GM21515 (cell line): ENCODE results near the gene TMEM181.
"Not testable (repeated sequence)": the region's sequence is repeated elsewhere in the genome, so short reads cannot be mapped to it uniquely, and the experiment has no call there.

Source experiments
- ATAC-seq: cut with Tn5 transposase; IDR thresholded peaks from one replicate; pipeline ENCODE4 v1.9.1; 2021; ENCODE audit not compliant: unreplicated experiment

TMEM181 gene

DNA sequence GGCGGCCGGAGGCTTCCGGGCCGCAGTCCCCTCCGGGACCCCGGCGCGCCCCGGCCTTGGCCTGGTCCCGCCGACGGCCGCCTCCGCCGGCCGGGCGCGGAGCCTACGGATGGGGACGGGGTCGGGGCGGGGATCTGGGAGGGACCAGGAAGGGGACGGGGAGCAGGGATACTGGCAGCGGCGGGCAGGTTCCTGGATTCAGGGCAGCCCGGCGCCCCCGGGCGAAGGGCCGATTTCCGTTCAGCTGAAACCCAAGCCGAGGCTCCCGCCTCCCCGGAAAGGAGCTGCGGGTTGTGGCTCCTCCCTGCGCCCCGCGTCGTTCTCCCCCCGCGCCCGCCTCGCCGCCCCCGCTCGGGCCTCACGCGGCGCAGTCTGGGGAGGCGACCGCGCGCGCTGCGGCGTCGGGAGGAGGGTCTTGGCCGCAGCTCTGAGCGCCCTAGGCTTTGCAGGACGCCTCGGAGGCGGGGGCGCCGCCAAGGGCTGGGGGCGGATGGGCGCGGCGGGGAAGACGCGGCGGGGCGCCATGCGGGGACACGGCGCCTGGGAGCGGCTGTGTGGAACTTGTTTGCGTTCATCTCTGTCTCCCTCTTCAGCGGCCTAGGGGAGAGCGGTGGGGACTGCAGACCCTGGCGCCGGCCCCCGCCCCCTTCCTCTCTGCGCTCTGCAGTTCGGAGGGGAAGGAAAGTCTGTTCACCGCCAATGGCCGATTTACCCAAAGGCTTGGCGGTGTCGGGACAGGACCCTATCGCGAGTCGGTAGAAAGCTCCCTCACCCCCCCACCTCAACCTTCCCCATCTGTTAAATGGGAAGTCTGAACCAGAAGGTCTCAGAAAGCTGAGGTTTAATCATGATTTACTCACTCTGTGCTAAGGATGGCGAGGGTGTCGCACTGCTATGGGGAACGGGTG is 22.7 kb upstream of the TMEM181 start:
- ATAC-seq = no peak

DNA sequence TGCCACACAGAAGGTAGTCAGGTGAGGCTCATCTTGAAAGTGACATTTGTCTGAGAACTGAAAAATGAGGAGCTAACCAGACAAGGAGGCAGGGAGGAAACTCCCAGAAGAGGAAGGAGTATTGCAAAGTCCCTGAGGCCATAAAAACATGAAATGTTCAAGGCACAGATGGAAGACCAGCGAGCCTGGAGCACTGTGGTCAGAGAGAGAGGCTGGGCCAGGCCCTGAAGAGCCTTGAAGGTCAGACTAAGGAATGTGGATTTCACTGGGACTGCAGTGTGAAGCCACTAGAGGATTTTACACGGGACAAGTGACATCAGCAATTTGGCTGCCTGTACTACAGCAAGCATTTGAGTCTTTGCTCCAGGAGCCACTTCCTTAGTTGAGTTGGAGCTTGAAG is 21.1 kb upstream of the TMEM181 start:
- no peak for ATAC-seq

DNA sequence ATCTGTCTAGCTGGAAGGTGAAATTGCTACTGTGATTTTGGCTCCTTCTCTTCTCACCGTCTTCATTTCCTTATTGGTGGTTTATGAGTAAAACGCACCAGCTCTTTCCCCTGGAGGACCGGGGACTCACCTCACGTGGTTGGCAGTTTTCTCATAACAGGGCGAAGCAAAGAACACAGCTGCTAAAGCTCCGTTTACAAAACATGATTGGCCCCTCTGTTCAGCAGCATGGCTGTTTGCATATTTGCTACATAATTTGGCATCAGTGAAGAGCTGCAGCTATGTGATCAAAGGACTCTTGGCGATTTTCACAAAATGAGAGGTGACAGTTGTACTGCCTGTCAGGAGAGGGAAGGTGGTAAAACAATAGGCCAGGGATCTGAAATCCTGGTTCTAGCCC is 20.5 kb upstream of the TMEM181 start:
- no peak for ATAC-seq

DNA sequence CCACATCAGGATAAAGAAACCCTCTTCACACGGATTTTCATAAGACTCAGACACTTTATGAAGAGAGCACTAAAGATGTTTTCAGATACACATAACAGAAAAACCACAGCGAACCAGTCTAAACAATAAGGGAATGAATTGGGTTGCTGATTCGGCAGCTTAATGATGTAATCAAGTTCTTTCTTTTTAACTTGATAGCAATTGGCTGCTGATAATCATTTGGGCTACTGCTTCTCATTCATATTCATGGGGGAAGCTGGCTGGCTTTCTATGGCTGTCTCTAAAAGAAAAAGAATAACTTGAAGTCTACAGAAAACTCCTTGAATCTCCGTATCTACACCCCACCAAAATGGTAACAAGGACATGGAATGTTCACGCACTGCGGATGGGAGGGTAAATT is 20.0 kb upstream of the TMEM181 start:
- no peak for ATAC-seq

DNA sequence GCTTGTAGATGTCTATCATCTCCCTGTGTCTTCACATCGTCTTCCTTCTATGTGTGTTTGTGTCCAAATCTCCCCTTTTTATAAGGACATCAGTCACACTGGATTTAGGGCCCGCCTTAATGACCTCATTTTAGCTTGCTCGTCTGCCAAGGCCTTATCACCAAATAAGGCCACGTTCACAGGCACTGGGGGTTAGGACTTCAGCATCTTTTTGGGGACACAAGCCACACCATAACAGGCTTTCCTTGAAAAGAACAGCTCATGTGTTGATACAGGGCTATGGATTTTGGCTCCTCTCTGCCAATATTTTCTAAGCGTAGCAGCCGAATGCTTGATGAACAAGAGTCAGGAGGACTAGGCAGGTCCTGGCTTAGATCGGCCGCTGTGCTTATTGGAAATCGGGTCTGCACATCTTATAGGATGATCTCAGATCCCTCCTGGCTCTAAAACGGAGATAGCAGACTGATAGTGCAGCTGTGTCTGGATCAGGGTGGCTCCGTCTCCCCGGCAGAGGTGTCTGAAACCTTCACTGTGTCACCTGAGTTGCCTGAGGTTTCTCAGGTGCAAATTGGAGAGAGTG is 16.2 kb upstream of the TMEM181 start:
- ATAC-seq = no peak

DNA sequence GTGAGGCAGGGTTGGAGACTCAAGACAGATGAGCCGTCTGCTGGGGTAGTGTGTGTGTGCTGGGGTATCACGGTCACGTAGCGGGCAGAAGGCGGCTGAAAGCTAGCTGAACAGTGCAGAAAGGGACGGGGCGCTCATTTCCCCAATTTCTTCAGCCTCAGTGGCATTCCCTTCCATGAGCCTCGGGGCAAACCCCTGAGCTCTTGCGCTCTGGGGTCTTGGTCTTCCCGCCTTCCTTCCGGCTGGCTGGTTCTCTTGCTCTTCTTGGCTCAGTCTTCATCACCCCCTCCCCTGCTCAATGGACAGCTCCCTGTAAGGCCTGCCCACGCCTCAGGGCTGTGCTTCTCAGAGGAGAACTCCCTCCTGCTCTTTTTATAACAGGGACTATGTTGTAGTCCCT is 15.5 kb upstream of the TMEM181 start:
- ATAC-seq = no peak

DNA sequence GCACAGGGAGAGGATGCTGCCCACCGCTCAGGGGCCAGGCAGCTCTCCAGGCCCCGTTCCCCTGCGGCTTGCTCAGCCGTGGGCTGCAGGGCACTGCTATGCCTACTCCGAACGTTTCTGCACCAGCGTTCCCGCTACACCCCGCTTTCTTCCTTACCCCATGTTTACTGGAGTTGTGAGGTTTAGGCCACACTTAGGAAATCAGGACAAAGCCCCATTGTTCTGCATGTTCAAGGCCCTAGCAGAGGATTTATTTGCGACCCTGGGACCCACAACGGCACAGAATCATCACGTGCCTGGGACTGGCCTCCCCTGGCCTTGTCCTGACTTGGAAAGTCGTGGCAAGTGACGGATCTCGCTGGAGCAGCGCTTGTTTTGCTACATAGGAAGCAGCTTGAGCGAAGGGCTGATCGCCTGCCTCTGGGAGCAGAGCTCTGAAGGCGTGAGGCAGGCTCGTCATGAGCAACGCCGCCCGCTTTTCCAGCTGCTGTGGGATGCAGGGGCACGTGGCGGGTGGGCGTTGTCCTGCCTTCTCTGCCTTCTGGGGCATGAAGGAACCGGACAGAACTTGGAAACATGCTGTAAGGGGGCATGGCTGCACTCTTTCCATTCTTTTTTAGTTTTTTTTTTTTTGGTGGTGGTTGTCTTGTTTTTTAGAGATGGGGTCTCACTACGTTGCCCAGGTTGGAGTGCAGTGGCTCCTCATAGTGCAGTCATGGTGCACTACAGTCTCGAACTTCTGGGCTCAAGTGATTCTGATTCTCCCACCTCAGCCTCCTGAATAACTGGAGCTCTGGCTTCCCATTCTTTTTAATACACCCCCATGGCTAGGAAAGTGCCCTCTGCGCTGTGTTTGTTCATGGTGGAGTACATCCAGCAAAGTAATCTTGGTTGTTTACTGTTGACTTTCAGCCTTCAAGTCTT is 14.6 kb upstream of the TMEM181 start:
- ATAC-seq = no peak

DNA sequence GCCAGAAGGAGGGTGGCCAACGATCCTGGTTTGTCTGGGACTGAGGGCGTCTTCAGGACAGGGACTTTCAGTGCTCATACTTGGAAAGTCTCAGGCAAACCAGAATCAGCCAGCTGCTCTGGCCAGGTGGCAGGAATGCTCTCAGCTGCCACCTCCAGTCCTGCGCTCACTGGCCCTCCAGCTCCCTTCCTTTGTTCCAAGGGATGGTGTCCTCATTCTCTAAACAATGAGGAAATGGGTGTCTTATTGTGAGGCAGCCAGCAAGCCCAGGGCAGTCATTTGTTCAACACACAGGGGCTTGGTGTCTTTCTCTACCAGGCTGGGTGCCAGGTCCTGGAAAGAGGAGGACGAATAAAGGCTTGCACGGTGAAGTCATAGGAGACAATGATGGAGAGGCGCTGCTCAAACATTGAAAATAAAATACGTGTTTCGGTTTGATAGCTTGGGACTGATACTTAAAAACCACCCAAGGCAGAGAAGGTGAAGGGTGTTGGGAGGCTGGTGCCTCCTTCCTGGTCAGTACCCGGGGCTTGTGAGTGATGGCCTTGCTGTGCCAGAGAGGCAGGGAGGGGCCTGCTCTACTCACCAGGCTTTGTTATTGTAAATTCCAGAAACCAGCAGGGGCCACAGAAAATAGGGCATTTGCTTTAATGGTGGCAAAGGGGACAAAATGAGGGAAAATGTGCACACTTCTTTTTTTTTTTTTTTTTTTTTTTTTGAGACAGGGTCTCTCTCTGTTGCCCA is 11.3 kb upstream of the TMEM181 start:
- ATAC-seq = no peak

DNA sequence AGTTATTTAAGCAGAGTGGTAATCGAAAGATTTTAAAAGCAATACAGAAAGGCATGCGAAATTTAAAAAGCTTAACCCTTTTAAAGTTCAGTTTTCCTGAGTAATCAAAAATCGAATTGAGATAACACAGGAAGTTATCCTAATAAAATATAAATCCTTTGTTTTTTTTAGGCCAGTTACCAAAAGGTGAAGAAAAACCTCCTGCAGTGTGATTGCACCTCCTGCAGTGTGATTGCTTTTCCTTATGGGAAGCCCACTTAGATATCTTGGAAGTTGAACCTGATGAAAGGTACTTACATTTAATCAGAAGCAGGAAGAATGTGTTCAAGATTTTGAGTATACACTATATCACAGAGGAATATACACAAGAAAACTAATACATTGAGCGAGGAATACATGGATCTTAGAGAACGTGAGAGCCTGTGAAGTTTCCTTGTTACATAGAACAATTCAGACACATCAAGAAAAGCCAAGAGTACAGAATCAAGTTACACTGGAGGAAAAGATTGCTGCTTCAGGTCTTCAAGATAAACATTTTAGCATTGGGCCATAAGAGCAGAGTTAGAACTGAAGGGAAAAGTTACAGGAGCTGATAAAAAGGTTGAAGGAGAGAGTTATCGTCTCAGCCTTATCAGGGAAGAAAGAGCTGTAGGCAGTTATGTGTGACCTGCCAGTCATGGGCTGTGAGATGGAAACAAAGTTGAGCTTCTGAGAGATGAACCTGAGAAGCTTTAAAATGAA is 7.7 kb upstream of the TMEM181 start:
- ATAC-seq = no peak

DNA sequence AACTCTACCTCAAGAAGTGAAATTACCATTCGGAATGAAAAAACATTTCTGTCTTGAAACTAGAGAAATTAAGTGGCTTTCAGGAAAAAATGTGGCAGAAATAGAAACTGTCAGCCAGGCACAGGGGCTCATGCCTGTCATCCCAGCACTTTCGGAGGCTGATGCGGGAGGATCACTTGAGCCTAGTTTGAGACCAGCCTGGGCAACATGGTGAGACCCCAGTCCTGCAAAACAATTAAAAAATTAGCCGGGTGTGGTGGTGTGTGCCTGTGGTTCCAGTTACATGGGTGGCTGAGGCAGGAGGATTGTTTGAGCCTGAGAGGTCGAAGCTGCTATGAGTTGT is 7.1 kb upstream of the TMEM181 start:
- no peak for ATAC-seq

DNA sequence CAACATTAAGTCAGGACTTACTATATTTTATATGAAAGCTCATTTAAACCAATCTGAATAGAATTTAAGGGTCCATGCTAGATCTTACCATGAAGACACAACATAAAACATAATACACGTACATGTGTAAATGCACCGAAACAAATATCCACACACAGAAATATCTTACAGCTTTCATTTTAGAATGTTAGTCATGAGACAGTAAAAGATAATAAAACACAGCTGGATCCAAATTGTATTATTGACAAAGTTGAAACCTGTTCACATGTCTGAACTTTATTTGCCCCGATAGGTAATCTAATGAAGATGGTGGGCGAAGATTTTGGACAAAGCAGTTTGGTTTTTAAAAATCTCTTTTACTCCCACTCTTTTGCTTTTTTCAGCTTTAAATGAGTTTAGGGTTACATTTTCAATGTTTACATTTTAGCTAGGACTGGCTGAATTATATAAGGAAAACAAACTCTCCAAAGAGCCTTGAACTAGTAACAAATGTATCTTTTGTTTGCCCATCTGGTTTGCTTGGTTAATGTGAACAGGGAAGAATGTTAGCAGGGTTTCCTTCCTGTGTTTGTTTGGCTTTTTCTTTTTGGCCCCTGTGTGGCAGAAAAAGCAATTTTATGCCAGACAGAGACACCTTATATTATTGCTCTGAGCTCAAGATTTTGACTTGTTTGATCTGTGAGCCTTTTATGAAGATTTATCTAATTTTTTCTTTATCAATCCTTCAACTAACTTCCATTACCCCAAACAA is 5.1 kb upstream of the TMEM181 start:
- no peak for ATAC-seq

DNA sequence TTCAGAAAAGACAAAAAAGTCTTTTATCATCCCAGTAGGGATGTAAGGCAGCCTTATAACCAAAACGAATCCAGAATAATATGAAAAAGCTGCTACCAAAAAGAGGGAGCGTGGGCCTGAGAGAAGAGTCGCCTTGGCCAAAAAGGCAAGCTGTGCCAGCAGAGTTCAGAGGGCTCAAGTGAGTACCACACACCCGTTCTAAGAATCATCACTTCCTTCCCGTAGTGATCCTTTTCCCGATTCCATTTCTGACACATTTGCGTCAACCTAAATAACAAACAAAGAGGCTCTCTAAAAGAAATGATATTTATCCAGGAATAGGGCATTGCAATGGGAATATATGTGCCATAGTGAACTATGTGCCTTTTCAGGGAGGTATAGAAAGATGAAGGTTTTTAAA is 3.8 kb upstream of the TMEM181 start:
- no peak for ATAC-seq

DNA sequence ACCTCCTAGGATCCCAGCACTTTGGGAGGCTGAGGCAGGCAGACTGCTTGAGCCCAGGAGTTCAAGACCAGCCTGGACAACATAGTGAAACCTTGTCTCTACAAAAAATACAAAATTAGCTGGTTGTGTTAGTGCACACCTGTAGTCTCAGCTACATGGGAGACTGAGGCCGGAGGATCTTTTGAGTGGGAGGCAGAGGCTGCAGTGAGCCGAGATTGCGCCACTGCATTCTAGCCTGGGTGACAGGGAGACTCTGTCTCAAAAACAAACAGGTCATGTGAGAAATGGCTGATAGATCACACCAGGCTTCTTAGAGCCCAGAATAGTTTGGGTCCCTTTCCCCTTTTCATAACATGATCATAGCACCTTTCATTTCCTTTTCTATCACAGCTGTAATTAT is 2.8 kb upstream of the TMEM181 start:
- ATAC-seq = not testable (repeated sequence)

DNA sequence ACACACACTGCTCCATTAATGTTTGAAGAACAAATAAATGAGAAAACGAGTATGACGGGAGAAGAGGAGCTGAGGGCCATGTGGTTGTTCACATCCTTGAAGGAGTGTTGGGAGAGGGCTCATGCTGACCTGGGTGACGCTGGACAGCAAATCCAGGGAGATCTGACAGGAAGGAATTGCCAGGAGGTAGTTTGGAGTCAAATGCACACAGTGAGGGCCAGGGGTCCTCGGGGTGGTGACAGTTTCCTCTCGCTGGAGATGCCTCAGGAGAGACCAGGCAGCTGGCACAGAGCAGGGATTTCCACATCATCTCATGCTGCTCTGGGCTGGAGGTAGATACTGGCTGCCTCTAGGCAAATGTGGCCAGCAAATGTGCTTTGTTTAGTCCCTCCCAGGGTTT is 2.0 kb upstream of the TMEM181 start:
- no peak for ATAC-seq

DNA sequence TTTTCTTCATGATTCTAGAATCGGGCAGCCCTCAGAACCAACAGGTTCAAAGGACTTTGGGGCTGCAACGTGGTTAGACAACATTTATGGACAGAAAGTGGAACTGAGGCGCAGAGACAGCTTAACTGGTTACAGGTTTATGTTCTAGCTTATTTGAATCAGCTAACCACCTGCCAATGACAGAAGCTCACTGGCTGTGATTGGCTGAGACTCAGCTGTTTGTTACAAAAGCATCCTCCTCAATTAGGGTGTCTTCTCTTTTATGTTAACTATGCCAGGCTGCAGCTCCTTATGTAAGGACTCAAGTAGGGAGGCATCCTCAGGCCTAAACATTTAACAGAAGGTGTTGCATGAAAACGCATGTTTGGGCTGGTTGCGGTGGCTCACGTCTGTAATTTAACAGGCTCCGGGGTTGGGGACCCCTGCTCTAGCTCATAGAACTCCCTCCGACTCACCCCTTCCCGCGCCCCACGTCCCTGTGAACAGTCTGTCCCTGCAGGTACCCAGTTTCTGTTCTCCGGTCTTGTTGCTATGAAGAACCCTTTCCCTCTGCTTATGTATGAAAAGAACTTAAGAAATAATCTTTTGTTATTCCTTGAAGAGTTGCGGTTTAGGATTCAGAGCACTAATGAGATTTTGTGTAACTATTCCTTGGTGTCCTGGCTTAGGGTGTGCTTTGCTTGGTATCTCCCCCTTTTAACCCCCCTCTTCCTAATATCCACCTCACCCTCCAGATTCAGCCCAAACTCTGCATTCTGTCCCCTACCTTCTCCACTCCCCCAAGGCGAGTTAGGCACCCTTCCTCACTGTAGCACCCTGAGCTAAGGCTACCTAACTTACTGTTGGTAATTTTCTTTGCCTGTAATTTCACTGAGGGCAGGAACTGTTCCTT is 1.2 kb upstream of the TMEM181 start:
- ATAC-seq = no peak

DNA sequence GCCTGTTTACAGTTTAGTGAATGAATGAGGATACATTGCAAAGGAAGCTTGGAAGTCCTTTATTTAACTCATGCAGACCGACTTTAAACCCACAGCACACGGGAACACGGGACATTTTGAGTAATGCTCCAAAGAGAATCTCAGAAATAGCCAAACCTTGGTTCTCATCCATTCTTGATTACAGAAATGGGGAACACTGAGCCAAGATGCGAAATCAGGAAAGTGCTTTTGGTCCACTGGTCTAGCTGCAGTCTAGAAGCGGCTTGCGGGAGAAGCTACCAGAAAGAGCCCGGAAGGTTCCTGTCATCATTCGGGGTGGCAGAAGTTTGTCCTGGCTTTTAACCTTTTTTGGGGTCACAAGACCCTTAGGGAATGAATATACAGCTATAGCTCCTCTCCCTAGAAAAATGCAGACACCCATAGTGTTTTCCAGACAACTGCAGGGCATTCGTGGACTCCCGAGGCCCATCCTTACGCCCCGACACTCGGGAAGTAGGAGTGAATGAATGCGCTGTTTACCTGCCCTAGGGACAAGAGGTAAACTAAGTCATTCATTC is 475 bp upstream of the TMEM181 start:
- ATAC-seq = no peak

DNA sequence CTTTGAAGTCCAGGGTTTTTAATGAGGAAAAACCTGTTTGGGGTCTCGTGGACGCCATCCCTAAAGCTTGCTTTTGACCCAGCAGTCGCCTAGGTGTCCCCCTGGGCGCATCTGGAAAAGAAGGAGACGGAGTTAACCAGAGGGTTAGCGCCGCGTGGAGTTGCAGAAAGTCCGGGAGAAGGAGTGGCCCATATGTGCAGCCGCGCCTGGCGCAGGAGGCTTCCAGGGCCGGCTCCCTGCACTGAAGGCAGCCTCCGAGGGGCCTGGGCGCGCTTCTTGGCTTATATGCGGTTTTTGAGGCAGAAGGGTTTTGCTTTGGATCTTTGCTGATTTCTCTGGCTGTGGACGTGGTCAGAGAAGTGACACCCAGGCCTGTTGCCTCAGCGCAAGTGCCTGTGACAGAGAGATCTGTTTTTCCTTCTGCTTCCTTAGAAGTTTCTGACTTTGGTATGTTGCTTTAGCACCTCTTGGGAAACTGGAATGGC is 987 bp downstream of the TMEM181 start:
- ATAC-seq = no peak

DNA sequence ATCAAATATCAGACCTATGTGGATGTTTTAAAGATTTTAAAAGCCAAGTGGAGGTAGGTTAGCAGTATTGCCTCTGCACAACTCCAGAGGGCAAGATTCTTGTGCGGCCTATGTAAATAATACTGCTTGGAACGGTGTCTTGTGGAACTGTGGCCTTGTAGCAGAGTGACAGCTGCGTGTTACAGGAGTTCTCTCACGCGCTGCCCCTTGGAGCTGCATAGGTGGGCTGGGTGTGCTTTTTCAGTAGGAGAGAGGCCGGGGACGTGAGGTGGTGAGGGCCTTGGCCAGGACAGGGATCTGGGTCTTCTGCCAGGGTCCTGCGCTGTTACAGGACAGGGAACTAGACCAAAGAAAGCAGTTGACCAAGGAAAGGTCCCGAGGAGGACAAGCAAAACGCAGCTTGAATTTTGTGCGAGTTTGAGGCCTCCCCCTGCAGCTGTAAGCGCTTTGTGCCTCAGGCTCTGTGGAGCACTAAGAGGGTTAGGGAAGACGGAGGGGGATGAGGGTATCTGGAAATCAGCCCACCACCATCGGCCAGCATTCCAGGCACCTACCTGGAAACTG is 1.5 kb downstream of the TMEM181 start:
- no peak for ATAC-seq
